Ectodermal cell (in vitro differentiated cells): ENCODE data around the gene EMC9.

ENCODE experiments used
- H3K27ac ChIP-seq: 2 replicates; pipeline ENCODE4 v1.7.0; 2013; ENCODE audit warnings: mild to moderate bottlenecking, low read depth, low read length; ENCODE audit not compliant: insufficient read depth, poor library complexity, severe bottlenecking
- H3K27me3 ChIP-seq: 2 replicates; pipeline ENCODE4 v1.7.0; 2013; ENCODE audit warnings: mild to moderate bottlenecking, low read length; ENCODE audit not compliant: insufficient read depth, control insufficient read depth, poor library complexity, severe bottlenecking
- H3K36me3 ChIP-seq: one replicate; pipeline ENCODE4 v1.7.0; 2013; ENCODE audit warnings: low read length; ENCODE audit not compliant: control insufficient read depth, insufficient read depth
- H3K4me1 ChIP-seq: one replicate; pipeline ENCODE4 v1.7.0; 2013; ENCODE audit warnings: low read length; ENCODE audit not compliant: control insufficient read depth, insufficient read depth
- H3K4me3 ChIP-seq: 2 replicates; pipeline ENCODE4 v1.7.0; 2013; ENCODE audit warnings: low read depth, low read length, control low read depth; ENCODE audit not compliant: insufficient read depth
- H3K9me3 ChIP-seq: 2 replicates; pipeline ENCODE4 v1.7.0; 2013; ENCODE audit warnings: mild to moderate bottlenecking, low read length, moderate library complexity; ENCODE audit not compliant: control insufficient read depth
- WGBS, 2 experiments: methylation state at CpG; one replicate each; pipeline ENCODE4 v1.1.7; 2013; ENCODE audit warnings: missing lambda C conversion rate in 2 of 2; 5-methylcytosine and 5-hydroxymethylcytosine counted together

Gene EMC9

DNA sequence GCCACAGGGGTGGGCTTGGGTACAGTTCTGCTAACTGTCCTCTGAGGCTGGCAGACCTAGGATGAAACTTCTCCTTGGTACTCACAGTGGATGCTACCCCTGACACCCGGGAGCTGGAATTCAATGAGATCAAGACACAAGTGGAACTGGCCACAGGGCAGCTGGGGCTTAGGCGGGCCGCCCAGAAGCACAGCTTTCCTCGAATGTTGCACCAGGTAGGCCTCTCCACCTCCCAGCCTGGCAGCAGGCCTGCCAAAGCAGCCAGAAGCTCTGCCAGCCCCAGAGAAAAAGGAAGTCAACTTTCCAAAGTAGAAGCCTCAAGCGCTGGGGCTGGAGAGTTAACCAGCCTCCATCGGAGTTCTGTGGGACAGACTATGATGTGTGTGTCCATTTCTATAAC lies 24.2 kb downstream of the EMC9 start:
- Histone ChIP-seq H3K4me3 (no peak overlapping the region), H3K9me3 (no peaks in the 10 kb centered on the region), H3K27ac (no peak overlapping the region), H3K4me1 (no peaks in the 10 kb centered on the region), H3K36me3 (peaks cover 31% of the 10 kb centered on the region), H3K27me3 (no peaks in the 10 kb centered on the region)
- 93 to 94% methylated on average over 6 of the region's 6 CpGs for WGBS, 2 experiments

GRCh38 chr14:24116128-24116814 lies 25.1 kb downstream of the EMC9 start:
- WGBS, 2 experiments, result 89 to 95% methylated on average over 6 of the region's 6 CpGs
- no peaks in the 10 kb centered on the region for H3K4me1 ChIP-seq
- H3K27me3 ChIP-seq, result no peaks in the 10 kb centered on the region
- H3K9me3 ChIP-seq, result no peaks in the 10 kb centered on the region
- no peak overlapping the region for H3K4me3 ChIP-seq
- no peak overlapping the region for H3K27ac ChIP-seq
- peaks cover 29% of the 10 kb centered on the region for H3K36me3 ChIP-seq

- Histone ChIP-seq H3K4me1 (no peaks in the 10 kb centered on the region), H3K9me3 (no peaks in the 10 kb centered on the region), H3K4me3 (peak overlapping the region; percentile 91), H3K27ac (no peak overlapping the region), H3K36me3 (peaks cover 25% of the 10 kb centered on the region), H3K27me3 (no peaks in the 10 kb centered on the region)
- 7 to 9% methylated on average over 14 of the region's 14 CpGs for WGBS, 2 experiments
Measured at GRCh38 chr14:24115422-24116127, 25.8 kb downstream of the EMC9 start.

DNA sequence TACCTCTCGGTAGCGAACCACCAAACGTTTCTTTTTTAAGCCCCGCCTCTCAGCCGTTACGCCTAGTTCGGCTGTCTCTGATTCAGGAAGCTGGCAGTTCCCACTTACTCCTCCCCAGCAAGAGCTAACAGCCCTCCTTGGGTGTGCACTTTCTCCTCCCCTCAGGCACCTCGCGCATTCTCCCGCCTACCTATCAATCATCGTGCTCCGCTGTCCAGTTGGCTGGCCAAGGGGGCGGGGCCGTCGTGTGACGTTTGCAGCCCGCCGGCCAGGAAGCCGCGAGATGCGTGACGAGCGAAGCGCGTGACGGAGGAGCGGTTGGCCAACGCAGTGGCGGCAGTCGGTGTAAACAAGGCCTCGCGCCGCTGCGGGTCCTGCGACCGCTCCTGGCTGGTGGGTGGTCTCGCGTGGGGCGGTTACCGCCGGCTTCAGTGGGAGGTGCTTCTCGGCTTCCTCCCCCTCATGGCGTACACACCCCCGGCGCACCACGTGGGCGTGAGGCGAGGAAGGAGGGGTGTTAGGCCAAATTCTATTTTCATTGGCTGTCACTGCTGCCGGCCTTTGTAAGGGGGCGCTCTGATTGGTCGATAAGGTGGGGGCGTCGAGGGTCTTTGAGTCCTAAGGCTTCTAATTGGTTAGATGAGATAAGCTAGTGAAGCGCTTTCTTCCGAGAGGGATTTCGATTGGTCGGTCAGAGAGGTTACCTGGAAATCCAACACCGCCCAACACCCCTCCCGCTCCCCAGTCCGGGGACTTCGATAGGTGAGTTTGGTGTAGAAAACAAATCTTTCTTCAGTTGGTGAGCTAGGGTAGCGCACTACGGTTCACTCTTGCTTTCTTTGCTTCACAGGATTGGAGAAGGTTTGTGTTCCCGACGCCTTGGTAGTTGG lies 26.6 kb downstream of the EMC9 start, which contains the start of the genes DCAF11 and NRL:
TSS of gene DCAF11 (plus strand) at position 246 of the 890 bp plus-strand sequence. CDS start 818 bp downstream, outside the sequence.
TSS of gene NRL (minus strand) at position 418 of the 890 bp plus-strand sequence. CDS start 32,101 bp downstream, outside the sequence.
- no peaks in the 10 kb centered on the region for H3K4me1 ChIP-seq
- WGBS, 2 experiments, result 0% methylated on average over 65 of the region's 65 CpGs

GRCh38 chr14:24113801-24114531 lies 27.4 kb downstream of the EMC9 start:
- H3K4me1 ChIP-seq, result no peaks in the 10 kb centered on the region
- WGBS, 2 experiments, result 0 to 1% methylated on average over 42 of the region's 42 CpGs
- peak overlapping the region; percentile 91 for H3K4me3 ChIP-seq
- H3K27ac ChIP-seq, result peak overlapping the region; percentile 89
- H3K36me3 ChIP-seq, result peaks cover 18% of the 10 kb centered on the region
- H3K9me3 ChIP-seq, result no peaks in the 10 kb centered on the region
- no peaks in the 10 kb centered on the region for H3K27me3 ChIP-seq

More for the DNA sequence above, 26.6 kb downstream of the EMC9 start, which contains the start of the genes DCAF11 and NRL:
- Histone ChIP-seq H3K9me3 (no peaks in the 10 kb centered on the region), H3K36me3 (peaks cover 25% of the 10 kb centered on the region), H3K27ac (peak within 1 kb of the TSS; percentile 89), H3K27me3 (no peaks in the 10 kb centered on the region), H3K4me3 (peak within 1 kb of the TSS; percentile 91)

DNA sequence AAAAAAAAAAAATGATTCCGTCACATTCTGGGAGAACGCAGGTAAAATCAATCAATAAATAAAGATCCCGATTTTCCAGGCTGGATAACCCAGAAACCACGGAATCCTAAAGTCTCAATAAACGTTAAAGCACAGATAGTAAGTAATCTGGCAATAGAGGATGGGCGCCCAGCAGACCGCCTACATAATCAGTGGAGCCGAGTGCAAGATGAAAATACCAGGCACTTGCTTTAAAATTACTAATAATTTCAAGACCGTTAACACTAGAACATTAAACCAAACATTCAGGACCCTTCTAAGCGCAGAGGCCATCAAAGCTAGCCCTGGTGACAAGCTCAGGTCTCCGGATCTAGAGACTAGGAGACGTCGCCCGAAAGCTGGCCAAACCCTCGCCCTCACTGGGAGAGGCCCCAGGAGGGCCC lies 28.0 kb downstream of the EMC9 start:
- WGBS, 2 experiments, result 23 to 24% methylated on average over 15 of the region's 15 CpGs
- Histone ChIP-seq H3K4me3 (peak overlapping the region; percentile 91), H3K36me3 (peaks cover 14% of the 10 kb centered on the region), H3K9me3 (no peaks in the 10 kb centered on the region), H3K27ac (peak overlapping the region; percentile 89), H3K4me1 (no peaks in the 10 kb centered on the region), H3K27me3 (no peaks in the 10 kb centered on the region)

DNA sequence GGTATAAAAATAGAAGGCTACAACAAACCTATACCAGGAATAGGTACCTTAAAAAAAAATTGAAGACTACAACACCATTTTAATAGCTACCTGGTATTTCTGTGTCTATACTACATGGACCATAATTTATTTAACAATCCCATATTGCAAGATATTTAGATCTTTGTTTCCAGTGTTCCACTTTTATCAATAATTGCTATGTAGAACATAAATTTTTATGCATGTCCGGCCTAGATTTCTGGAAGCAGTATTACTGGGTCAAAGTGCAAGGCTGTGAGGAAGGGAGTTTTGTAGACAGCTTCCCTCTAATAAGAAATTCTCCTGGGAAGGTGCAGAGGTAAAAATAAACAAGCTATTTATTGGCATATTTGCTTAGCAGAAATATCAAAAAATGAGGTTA lies 30.9 kb downstream of the EMC9 start:
- no peaks in the 10 kb centered on the region for H3K9me3 ChIP-seq
- H3K27me3 ChIP-seq, result no peaks in the 10 kb centered on the region
- H3K4me3 ChIP-seq, result no peak overlapping the region
- no peaks in the 10 kb centered on the region for H3K4me1 ChIP-seq
- no peak overlapping the region for H3K27ac ChIP-seq
- H3K36me3 ChIP-seq, result no peaks in the 10 kb centered on the region
- 91 to 95% methylated on average over 1 of the region's 1 CpG for WGBS, 2 experiments

DNA sequence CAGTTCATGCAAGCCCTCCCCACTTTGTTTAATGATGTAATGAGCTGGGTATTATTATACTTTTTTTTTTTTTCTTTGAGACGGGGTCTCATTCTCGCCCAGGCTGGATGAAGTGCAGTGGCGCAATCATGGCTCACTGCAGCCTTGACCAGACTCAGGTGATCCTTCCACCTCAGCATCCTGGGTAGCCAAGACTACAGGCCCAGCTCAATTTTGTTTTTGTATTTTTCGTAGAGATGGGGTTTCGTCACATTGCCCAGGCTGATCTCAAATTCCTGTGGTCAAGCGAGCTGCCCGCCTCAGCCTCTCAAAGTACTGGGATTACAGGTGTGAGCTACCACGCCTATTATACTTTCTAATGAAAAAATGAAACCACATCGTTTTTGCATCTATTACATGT lies 31.3 kb downstream of the EMC9 start:
- Histone ChIP-seq H3K4me3 (no peak overlapping the region), H3K27ac (no peak overlapping the region), H3K36me3 (no peaks in the 10 kb centered on the region), H3K9me3 (no peaks in the 10 kb centered on the region), H3K4me1 (no peaks in the 10 kb centered on the region), H3K27me3 (no peaks in the 10 kb centered on the region)
- WGBS, 2 experiments, result 84 to 85% methylated on average over 9 of the region's 9 CpGs

DNA sequence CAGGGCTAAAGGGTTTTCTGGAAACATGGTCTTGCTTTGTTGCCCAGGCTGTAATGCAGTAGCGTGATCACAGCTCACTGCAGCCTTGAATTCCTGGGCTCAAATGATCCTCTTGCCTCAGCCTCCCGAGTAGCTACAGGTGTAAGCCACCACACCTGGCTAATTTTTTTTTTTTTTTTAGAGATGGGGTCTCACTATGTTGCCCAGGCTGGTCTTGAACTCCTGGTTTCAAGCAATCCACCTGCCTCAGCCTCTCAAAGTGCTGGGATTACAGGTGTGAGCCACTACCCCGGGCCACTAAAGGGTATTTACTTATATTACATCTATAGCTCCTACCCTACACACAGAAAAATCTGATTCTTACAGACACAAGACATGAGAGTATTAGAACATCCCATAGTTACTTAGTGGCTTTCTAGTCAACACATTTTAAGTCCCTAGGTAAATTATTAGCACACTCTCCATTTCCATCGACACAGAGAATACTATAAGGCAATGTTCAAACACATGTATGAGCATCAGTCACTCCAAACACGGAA lies 33.0 kb downstream of the EMC9 start:
- Histone ChIP-seq H3K4me1 (no peaks in the 10 kb centered on the region), H3K4me3 (no peak overlapping the region), H3K36me3 (no peaks in the 10 kb centered on the region), H3K27me3 (no peaks in the 10 kb centered on the region), H3K9me3 (no peaks in the 10 kb centered on the region), H3K27ac (no peak overlapping the region)
- WGBS, 2 experiments, result 49 to 63% methylated on average over 4 to 5 of the region's 5 CpGs
